Measurements from ENCODE around the gene MAPT. TPM values are rescaled to one million over a fixed set of nuclear protein-coding genes. Genes with fewer than 3 reads are reported as not detected.
A peak's percentile ranks its signal among the peaks of the same experiment; 100 is the strongest.

The MAPT gene
- total RNA-seq, result 1 to 10 TPM; 1.9 to 2.1 TPM
- polyA plus RNA-seq, result under 1 TPM; 0.22 to 0.39 TPM

- Mint-ChIP-seq H3K27ac (peak within 1 kb of the TSS in 6 of 7 donors; percentile 78 to 92 (median 82)), H3K36me3 (no peaks in the 10 kb centered on the region), H3K9me3 (no peaks in the 10 kb centered on the region), H3K4me3 (peak within 1 kb of the TSS; percentile 87 to 95 (median 90)), H3K4me1 (peaks cover 4 to 39% (median 23%) of the 10 kb centered on the region in 4 donors), H3K27me3 (peaks cover 9 to 18% of the 10 kb centered on the region in 2 donors)
- H3K9me3 ChIP-seq (ENCODE audit: control insufficient read depth in 1 of 2, low read length in 2 of 2), result no peaks in the 10 kb centered on the region
- peak; percentile 73 to 85 (median 82) for DNase-seq
- ChIA-PET POLR2A (ENCODE audit: partially characterized antibody) (interaction anchor here (1.1 kb wide), 1 partner anchor 243 kb away, joined by 3 read pairs; no protein-coding TSS in a partner anchor), CTCF (ENCODE audit: partially characterized antibody) (interaction anchor here (0.7 to 1.4 kb wide), 5 partner anchors 17 to 53 kb away, joined by 3 to 7 read pairs (median 4); no protein-coding TSS in a partner anchor)
- peak within 1 kb of the TSS; percentile 22 for H3K27ac ChIP-seq (ENCODE audit: low read depth, low read length)
- H3K4me1 ChIP-seq (ENCODE audit: insufficient read depth, low read length), result peaks cover 25% of the 10 kb centered on the region
- H3K27me3 ChIP-seq (ENCODE audit: insufficient read depth, low read length), result peaks cover 22% of the 10 kb centered on the region
- peak within 1 kb of the TSS; percentile 47 to 76 for H3K4me3 ChIP-seq (ENCODE audit: low read length in 2 of 2)
- no peaks in the 10 kb centered on the region for H3K36me3 ChIP-seq (ENCODE audit: insufficient read depth, low read length)
- intact Hi-C loops (cut with micrococcal nuclease), result no loop called here
Observed at GRCh38 chr17:45894022-45894784, at the start of gene MAPT. TSS of gene MAPT (plus strand) at chr17:45894554. CDS start at chr17:45962338, 67,784 bp downstream.

GRCh38 chr17:45844695-45845375 lies 49.5 kb upstream of the MAPT start, which contains the start of gene SPPL2C:
TSS of gene SPPL2C (plus strand) at chr17:45844881. CDS start at chr17:45844907, 26 bp downstream.
- H3K4me3 Mint-ChIP-seq, result peak within 1 kb of the TSS in 1 of 8 donors; percentile 52
- H3K4me1 Mint-ChIP-seq, result no peaks in the 10 kb centered on the region
- Histone ChIP-seq H3K9me3 (ENCODE audit: control insufficient read depth in 1 of 2, low read length in 2 of 2) (no peaks in the 10 kb centered on the region), H3K4me1 (ENCODE audit: insufficient read depth, low read length) (no peaks in the 10 kb centered on the region), H3K27me3 (ENCODE audit: insufficient read depth, low read length) (no peaks in the 10 kb centered on the region), H3K4me3 (ENCODE audit: low read length in 2 of 2) (no peak within 1 kb of the TSS), H3K27ac (ENCODE audit: low read depth, low read length) (no peak within 1 kb of the TSS), H3K36me3 (ENCODE audit: insufficient read depth, low read length) (no peaks in the 10 kb centered on the region)
- intact Hi-C loops (cut with micrococcal nuclease), result no loop called here
- no peak for DNase-seq
- H3K27me3 Mint-ChIP-seq, result peaks cover 1 to 3% of the 10 kb centered on the region in 2 donors
- no peaks in the 10 kb centered on the region for H3K36me3 Mint-ChIP-seq
- ChIA-PET POLR2A (ENCODE audit: partially characterized antibody) (no interaction called here), CTCF (ENCODE audit: partially characterized antibody) (interaction anchor here (1.1 kb wide), 1 partner anchor 11 kb away, joined by 3 read pairs; no protein-coding TSS in a partner anchor)
- no peaks in the 10 kb centered on the region for H3K9me3 Mint-ChIP-seq
- H3K27ac Mint-ChIP-seq, result no peak within 1 kb of the TSS

GRCh38 chr17:45845376-45846185 lies 48.8 kb upstream of the MAPT start:
- H3K27ac Mint-ChIP-seq, result no peak overlapping the region
- peaks cover 3 to 7% of the 10 kb centered on the region in 2 donors for H3K27me3 Mint-ChIP-seq
- POLR2A ChIA-PET (ENCODE audit: partially characterized antibody), result no interaction called here
- no peak for DNase-seq
- H3K36me3 Mint-ChIP-seq, result no peaks in the 10 kb centered on the region
- CTCF ChIA-PET (ENCODE audit: partially characterized antibody), result no interaction called here
- H3K4me3 Mint-ChIP-seq, result peak overlapping the region in 1 of 8 donors; percentile 52
- no peaks in the 10 kb centered on the region for H3K4me1 ChIP-seq (ENCODE audit: insufficient read depth, low read length)
- H3K9me3 Mint-ChIP-seq, result no peaks in the 10 kb centered on the region
- intact Hi-C loops (cut with micrococcal nuclease), result no loop called here
- H3K36me3 ChIP-seq (ENCODE audit: insufficient read depth, low read length), result no peaks in the 10 kb centered on the region
- no peaks in the 10 kb centered on the region for H3K9me3 ChIP-seq (ENCODE audit: control insufficient read depth in 1 of 2, low read length in 2 of 2)
- H3K27me3 ChIP-seq (ENCODE audit: insufficient read depth, low read length), result no peaks in the 10 kb centered on the region
- H3K27ac ChIP-seq (ENCODE audit: low read depth, low read length), result no peak overlapping the region
- H3K4me1 Mint-ChIP-seq, result no peaks in the 10 kb centered on the region
- no peak overlapping the region for H3K4me3 ChIP-seq (ENCODE audit: low read length in 2 of 2)

GRCh38 chr17:45846223-45846622 lies 48.1 kb upstream of the MAPT start:
- Histone ChIP-seq H3K9me3 (ENCODE audit: control insufficient read depth in 1 of 2, low read length in 2 of 2) (no peaks in the 10 kb centered on the region), H3K36me3 (ENCODE audit: insufficient read depth, low read length) (no peaks in the 10 kb centered on the region), H3K27me3 (ENCODE audit: insufficient read depth, low read length) (no peaks in the 10 kb centered on the region), H3K4me1 (ENCODE audit: insufficient read depth, low read length) (no peaks in the 10 kb centered on the region), H3K27ac (ENCODE audit: low read depth, low read length) (no peak overlapping the region), H3K4me3 (ENCODE audit: low read length in 2 of 2) (no peak overlapping the region)
- ChIA-PET CTCF (ENCODE audit: partially characterized antibody) (no interaction called here), POLR2A (ENCODE audit: partially characterized antibody) (no interaction called here)
- intact Hi-C loops (cut with micrococcal nuclease), result no loop called here
- no peak overlapping the region for H3K4me3 Mint-ChIP-seq
- no peaks in the 10 kb centered on the region for H3K36me3 Mint-ChIP-seq
- peaks cover 6 to 13% of the 10 kb centered on the region in 2 donors for H3K27me3 Mint-ChIP-seq
- no peak overlapping the region for H3K27ac Mint-ChIP-seq
- DNase-seq, result no peak
- no peaks in the 10 kb centered on the region for H3K9me3 Mint-ChIP-seq
- H3K4me1 Mint-ChIP-seq, result no peaks in the 10 kb centered on the region

GRCh38 chr17:45846646-45847045 lies 47.7 kb upstream of the MAPT start:
- Mint-ChIP-seq H3K36me3 (no peaks in the 10 kb centered on the region), H3K4me1 (no peaks in the 10 kb centered on the region), H3K4me3 (no peak overlapping the region), H3K27ac (no peak overlapping the region), H3K9me3 (no peaks in the 10 kb centered on the region), H3K27me3 (peaks cover 6 to 13% of the 10 kb centered on the region in 2 donors)
- H3K4me3 ChIP-seq (ENCODE audit: low read length in 2 of 2), result no peak overlapping the region
- no peaks in the 10 kb centered on the region for H3K27me3 ChIP-seq (ENCODE audit: insufficient read depth, low read length)
- H3K9me3 ChIP-seq (ENCODE audit: control insufficient read depth in 1 of 2, low read length in 2 of 2), result no peaks in the 10 kb centered on the region
- no peak overlapping the region for H3K27ac ChIP-seq (ENCODE audit: low read depth, low read length)
- H3K36me3 ChIP-seq (ENCODE audit: insufficient read depth, low read length), result no peaks in the 10 kb centered on the region
- CTCF ChIA-PET (ENCODE audit: partially characterized antibody), result no interaction called here
- no peaks in the 10 kb centered on the region for H3K4me1 ChIP-seq (ENCODE audit: insufficient read depth, low read length)
- POLR2A ChIA-PET (ENCODE audit: partially characterized antibody), result no interaction called here
- intact Hi-C loops (cut with micrococcal nuclease), result no loop called here
- DNase-seq, result no peak

- no peaks in the 10 kb centered on the region for H3K9me3 Mint-ChIP-seq
- Histone ChIP-seq H3K36me3 (ENCODE audit: insufficient read depth, low read length) (no peaks in the 10 kb centered on the region), H3K9me3 (ENCODE audit: control insufficient read depth in 1 of 2, low read length in 2 of 2) (no peaks in the 10 kb centered on the region), H3K27ac (ENCODE audit: low read depth, low read length) (no peak overlapping the region), H3K27me3 (ENCODE audit: insufficient read depth, low read length) (no peaks in the 10 kb centered on the region), H3K4me1 (ENCODE audit: insufficient read depth, low read length) (no peaks in the 10 kb centered on the region), H3K4me3 (ENCODE audit: low read length in 2 of 2) (no peak overlapping the region)
- no peaks in the 10 kb centered on the region for H3K4me1 Mint-ChIP-seq
- H3K27ac Mint-ChIP-seq, result no peak overlapping the region
- intact Hi-C loops (cut with micrococcal nuclease), result no loop called here
- H3K4me3 Mint-ChIP-seq, result no peak overlapping the region
- no peaks in the 10 kb centered on the region for H3K36me3 Mint-ChIP-seq
- POLR2A ChIA-PET (ENCODE audit: partially characterized antibody), result no interaction called here
- H3K27me3 Mint-ChIP-seq, result peaks cover 8 to 13% of the 10 kb centered on the region in 2 donors
- no peak for DNase-seq
- CTCF ChIA-PET (ENCODE audit: partially characterized antibody), result no interaction called here
Observed at GRCh38 chr17:45847101-45847500, 47.3 kb upstream of the MAPT start.

- Histone ChIP-seq H3K36me3 (ENCODE audit: insufficient read depth, low read length) (no peaks in the 10 kb centered on the region), H3K9me3 (ENCODE audit: control insufficient read depth in 1 of 2, low read length in 2 of 2) (no peaks in the 10 kb centered on the region), H3K4me1 (ENCODE audit: insufficient read depth, low read length) (peaks cover 4% of the 10 kb centered on the region), H3K27ac (ENCODE audit: low read depth, low read length) (no peak overlapping the region), H3K4me3 (ENCODE audit: low read length in 2 of 2) (no peak overlapping the region), H3K27me3 (ENCODE audit: insufficient read depth, low read length) (no peaks in the 10 kb centered on the region)
- no peaks in the 10 kb centered on the region for H3K9me3 Mint-ChIP-seq
- peaks cover 0 to 6% (median under 1%) of the 10 kb centered on the region in 4 donors for H3K4me1 Mint-ChIP-seq
- ChIA-PET CTCF (ENCODE audit: partially characterized antibody) (no interaction called here), POLR2A (ENCODE audit: partially characterized antibody) (no interaction called here)
- intact Hi-C loops (cut with micrococcal nuclease), result no loop called here
- H3K27ac Mint-ChIP-seq, result no peak overlapping the region
- DNase-seq, result no peak
- no peaks in the 10 kb centered on the region for H3K36me3 Mint-ChIP-seq
- no peak overlapping the region for H3K4me3 Mint-ChIP-seq
- H3K27me3 Mint-ChIP-seq, result peaks cover 13 to 15% of the 10 kb centered on the region in 2 donors
Observed at GRCh38 chr17:45847747-45848146, 46.6 kb upstream of the MAPT start.
